Inflammatory macrophage treated with lipopolysaccharide for 1 hour (primary cell): ENCODE results near the gene NCKAP5.

ENCODE experiments used
- DNase-seq, 2 donors: peaks; one replicate each; pipeline ENCODE4 v3.0.0-alpha.2; 2020 to 2022

The NCKAP5 gene

DNA sequence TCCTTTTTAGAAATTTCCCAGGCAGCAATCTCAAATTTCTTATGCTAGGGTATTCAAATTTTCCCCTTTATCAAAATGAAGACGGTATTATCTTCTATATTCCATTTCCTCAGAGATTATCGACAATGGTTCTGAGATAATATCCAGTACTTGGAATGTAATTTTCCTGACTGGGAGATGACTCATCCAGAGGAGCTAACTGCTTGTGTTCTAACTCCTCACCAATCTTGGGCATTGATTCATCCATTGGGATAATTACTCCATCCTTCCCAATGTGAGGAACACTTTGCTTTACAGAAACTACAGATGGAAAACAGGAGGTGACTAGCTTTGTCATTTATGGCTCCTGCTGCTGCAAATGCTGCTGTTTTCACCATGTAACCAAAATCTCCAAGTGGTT lies 658.8 kb downstream of the NCKAP5 start:
- no peak for DNase-seq

DNA sequence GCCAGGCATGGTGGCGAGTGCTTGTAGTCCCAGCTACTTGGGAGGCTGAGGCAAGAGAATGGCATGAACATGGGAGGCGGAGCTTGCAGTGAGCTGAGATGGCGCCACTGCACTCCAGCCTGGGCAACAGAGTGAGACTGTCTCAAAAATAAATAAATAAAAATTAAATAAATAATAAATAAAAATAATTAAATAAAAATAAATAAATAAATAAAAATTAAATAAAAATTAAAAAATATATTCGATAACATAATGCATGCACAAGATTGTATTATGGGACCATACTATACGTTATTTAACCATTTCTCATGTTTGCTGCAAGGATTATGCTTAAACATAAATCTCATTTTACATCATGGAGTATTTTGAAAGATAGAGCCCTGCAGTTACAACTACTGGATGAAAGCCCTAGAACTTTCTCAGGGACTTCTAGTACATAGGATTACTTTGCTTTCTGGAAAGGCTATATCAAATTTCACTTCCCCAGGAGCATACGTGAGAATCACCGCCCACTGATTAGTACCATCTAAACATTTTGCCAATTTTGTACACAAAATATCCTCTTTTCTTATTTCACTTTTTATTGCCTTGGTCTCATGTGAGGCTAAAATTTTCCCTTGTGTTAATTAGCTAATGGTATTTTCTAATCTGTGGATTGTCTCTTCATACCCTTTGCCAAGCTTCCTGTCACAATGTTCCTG lies 664.0 kb downstream of the NCKAP5 start:
- no peak for DNase-seq

- DNase-seq, result no peak
These were observed 665.6 kb downstream of the NCKAP5 start for GRCh38 chr2:132902626-132903025.

DNA sequence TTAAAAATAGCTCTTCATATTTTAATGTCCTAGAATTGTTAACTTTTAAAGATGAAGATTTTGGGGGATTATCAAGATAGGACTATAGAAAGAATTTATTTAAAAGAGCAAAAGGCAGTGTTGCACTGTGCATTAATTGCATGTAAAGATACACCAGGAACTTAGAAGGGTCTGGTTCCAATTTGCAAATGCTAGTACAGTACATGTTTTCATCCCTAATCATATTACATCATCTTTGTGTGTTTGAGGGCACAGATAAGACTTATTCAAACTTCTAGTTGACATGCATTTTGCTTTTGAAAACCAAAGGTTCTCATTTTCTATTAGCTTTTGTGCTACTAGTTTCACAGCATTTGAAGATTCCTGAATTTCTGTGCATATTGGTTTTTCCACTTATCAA lies 666.6 kb downstream of the NCKAP5 start:
- DNase-seq, result no peak

- DNase-seq, result no peak
These were observed 671.2 kb downstream of the NCKAP5 start for GRCh38 chr2:132897111-132897510.

DNA sequence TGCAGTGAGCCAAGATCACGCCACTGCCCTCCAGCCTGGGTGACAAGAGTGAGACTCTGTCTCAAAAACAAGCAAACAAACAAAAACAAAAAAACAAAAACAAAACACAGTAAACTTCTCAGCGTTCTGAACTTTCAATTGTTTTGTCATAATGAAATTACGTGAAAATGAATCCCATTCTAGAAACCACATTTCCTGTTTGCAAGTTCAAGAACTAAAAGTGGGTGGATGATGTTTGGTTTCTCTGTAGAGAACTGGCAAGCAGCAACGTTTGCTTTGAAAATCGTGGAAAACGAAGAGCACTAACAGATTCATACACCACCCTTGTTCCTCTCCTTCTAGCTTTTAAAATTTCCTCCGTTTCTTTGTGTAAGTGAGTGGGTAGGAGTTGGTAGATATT lies 672.2 kb downstream of the NCKAP5 start:
- no peak for DNase-seq

DNA sequence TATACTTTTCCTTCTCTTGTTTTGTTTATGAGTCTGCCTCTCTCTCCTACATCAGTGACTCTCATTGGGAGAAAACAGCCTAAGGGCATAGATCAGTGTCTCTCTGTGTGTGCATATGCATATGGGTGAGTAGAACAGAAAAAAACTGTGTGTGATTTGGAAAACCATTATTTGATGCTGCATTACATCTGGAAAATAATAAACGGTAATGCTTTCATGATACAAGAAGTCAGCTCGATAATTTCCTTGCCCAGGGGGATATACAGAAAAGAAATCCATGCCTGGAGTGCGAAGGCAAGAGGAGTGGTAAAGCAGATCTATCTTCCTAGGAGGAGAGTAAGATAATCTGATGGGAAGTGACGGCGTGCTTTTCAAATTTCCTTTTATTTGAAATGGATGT lies 676.8 kb downstream of the NCKAP5 start:
- DNase-seq, result no peak

DNA sequence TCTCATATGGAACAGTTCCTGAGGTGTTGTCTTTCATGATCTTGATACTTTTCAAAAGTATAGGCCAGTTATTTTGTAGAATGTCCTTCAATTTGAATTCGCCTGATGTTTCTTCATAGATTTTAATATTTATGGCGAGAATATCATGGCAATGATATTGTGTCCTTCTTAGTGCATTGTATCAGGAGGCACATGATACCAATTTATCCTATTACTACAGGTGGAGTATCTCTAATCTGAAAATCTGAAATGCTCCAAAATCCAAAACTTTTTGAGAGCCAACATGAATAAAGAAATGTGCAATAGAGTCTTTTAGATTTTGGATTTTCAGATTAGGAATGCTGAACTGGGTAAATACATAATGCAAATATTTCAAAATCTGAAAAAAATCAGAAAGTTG lies 681.7 kb downstream of the NCKAP5 start:
- no peak for DNase-seq

DNA sequence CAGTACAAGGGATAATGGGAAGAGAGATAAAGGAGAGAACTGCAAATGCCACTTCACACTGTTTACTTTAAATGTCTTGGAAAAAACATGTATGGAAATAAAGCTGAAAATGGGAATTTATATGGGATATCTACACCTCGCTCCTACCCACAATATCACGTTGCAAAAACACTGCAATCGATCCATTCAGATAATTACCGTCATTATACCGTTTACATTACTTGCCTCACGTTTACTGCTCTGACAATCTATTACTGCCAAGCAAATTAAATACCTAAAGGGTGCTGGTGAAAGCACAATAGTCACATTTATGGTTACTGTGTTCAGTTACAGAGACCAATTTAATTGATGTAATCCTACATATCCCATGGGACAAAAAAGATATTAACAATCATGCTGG lies 683.6 kb downstream of the NCKAP5 start:
- DNase-seq, result no peak

DNA sequence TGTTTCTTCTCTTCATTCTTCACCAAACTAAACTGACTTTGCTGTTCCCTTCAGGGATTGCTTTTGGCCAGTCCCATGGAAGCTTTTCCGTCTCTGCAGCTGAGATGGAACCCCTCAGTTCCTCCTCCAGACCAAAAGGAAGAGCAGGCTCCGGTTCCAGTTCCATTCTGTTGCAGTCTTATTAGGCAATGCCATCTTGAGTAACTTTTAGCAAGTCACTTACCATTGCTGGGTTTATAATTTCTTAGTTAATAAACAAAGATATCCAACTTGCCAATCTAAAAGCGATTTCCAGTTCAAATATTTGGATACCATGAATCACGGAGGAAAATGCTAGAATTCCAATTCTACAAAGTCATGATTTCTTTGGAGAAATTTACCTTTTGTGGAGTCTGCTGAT lies 684.0 kb downstream of the NCKAP5 start:
- no peak for DNase-seq

- DNase-seq, result no peak
These were observed 684.8 kb downstream of the NCKAP5 start for GRCh38 chr2:132883430-132883829.

DNA sequence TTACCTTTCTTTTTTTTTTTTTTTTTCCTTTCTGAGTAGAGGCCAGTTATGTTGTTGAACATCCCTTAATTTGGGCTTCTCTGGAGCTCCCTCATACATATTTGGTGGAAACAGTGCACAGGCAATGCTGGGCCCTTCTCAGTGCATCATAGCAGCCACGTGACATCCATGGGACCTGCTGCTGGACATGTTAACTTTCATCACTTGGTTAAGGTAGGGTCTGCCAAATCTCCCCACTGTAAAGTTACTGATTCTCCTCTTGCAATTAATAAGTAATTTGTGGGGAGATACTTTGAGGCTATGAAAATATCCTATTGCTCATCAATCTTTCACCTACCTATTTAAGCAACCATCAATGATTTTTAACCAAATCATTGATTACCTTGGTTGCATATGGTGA lies 686.7 kb downstream of the NCKAP5 start:
- DNase-seq, result no peak

- DNase-seq, result no peak
These were observed 690.3 kb downstream of the NCKAP5 start for GRCh38 chr2:132877923-132878322.

DNA sequence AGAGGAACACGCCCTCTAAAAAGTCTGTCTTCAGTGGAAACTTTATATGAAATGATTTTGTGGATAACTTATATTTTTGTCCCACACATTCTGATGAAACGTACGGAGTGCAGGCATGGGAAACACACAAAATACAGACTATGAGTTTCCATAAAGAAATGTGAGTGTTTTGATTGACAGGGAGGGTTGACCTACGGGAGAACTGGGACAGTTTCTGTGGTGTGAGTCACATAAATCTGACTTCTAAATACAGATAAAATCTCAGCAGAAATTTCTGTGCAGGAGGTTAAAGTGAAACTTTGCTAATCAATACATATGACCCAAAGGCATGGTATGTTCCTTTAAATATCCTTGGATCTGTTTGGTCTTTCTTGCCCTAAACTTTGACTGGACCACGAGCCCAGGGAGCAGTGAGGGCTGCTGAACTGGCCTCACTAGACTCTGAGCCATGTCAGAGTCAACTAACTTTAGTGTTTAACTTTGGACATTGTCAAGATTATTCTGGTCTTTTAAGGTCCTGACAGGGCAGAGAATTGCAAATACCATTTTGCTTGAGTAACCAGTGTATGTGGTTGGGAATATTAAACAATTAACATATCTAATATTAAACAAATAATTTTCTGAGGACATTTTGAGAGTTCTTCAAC lies 691.4 kb downstream of the NCKAP5 start:
- DNase-seq, result no peak

GRCh38 chr2:132875193-132875592 lies 693.1 kb downstream of the NCKAP5 start:
- no peak for DNase-seq

GRCh38 chr2:132873738-132874137 lies 694.5 kb downstream of the NCKAP5 start:
- DNase-seq, result no peak

- no peak for DNase-seq
These were observed 696.4 kb downstream of the NCKAP5 start for GRCh38 chr2:132871831-132872230.

- no peak for DNase-seq
These were observed 704.3 kb downstream of the NCKAP5 start for GRCh38 chr2:132863961-132864360.

DNA sequence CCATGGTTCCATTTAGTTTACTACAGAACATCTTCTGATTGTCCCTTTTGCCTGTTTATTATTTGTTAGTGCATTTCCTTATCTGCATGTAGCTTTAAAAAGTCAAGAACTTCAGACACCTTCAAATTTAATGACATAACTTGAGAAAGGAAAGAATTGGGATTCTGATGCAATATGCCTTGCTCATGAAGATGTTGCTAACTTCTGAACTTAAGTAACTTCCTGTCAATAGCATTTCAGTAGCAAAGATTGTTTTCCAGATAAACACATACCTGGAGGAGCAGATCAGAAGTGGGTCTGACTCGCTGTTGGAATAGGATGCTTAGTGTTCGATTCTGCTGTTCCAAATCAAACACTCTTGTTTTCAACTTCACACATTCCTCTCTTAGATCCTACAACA lies 708.0 kb downstream of the NCKAP5 start:
- no peak for DNase-seq

DNA sequence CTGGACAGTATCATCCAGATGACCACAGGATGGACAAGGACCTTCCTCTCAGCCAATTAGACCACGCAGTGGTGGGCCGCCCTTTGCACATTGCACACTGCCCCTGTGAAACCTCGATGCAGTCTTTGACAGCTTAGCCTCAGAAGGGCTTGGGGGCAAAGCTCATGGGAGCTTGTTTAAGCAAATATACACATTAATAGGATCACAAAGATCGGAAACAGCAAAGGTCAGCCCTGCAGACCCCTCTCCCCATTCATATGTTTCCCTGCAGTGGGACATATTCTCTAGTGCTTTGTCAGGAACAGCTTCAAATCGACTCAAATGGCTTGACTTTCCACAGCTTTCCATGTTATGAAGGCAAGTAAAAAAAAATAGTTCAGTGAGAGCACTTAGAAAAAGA lies 708.7 kb downstream of the NCKAP5 start:
- no peak for DNase-seq

- DNase-seq, result no peak
These were observed 710.9 kb downstream of the NCKAP5 start for GRCh38 chr2:132857319-132857718.

GRCh38 chr2:132850688-132851087 lies 717.6 kb downstream of the NCKAP5 start:
- no peak for DNase-seq

DNA sequence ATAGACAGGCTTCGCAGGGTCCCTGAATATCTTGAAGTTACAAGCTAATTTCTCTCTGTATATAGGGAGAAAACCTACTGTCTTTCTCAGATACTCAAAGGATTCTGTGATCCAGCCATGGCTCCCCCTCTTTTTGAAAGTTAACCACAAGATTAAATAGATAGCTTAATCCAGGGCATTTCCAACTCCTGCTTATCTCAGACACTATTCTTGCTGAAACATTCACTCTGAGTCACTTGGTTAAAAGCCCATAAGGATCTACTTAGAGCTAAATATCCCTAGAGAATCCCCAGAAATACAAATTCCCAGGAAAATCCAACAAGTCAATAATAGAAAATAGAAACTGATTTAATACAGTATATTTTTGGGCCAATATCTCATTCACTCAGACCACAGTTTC lies 719.1 kb downstream of the NCKAP5 start:
- DNase-seq, result no peak

DNA sequence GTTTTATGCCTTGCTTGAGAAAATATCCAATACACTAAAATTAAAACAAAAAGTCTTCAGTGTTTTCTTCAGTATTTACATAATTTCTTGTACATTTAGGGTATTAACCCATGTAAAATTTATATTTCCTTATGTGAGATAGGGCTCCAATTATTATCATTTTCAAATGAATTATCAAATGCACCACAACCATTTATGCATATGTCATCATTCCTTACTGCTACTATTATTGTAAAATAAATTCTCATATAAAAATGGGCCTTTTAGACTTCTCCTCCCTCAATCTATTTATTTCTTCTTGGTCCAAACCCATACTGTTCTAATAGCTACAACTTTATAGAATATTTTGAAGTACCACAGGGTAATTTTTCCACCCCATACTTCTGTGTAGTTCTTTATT lies 722.9 kb downstream of the NCKAP5 start:
- no peak for DNase-seq

DNA sequence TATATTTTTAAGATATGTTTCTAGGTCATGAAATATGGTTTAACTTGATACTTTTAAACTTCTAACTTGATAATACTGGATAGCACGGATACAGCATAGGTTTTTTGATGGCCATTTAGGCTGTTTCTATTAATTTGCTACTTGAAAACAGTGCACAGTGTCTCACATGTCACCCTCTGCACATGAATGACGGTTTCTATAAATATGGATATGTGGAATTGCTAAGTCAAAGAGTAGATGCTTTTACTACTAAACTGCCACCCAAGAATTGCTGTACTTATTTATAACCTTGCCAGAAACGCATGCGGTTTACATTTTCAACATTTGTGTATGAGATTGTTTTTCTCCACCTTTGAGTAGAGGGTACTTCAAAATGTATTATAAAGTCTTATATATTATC lies 723.7 kb downstream of the NCKAP5 start:
- DNase-seq, result no peak
